ENCODE results near the gene MAP7.
"Not testable (repeated sequence)": the region's sequence is repeated elsewhere in the genome, so short reads cannot be mapped to it uniquely, and the experiment has no call there.

- TF ChIP-seq CTCF, POLR2A (IDR thresholded peaks at IDR 0.05): not testable (repeated sequence)
Observed at GRCh38 chr6:136585523-136585922, 35.3 kb upstream of the MAP7 start.

Data from esophagus squamous epithelium (tissue), 4 donors.